ENCODE measurements around the gene TMC2. TPM values are rescaled to one million over a fixed set of nuclear protein-coding genes. Genes with fewer than 3 reads are reported as not detected.

Gene TMC2
- total and polyA plus RNA-seq, 3 donors from 2014 or later = 0.56 to 0.63 (median 0.59) TPM

DNA sequence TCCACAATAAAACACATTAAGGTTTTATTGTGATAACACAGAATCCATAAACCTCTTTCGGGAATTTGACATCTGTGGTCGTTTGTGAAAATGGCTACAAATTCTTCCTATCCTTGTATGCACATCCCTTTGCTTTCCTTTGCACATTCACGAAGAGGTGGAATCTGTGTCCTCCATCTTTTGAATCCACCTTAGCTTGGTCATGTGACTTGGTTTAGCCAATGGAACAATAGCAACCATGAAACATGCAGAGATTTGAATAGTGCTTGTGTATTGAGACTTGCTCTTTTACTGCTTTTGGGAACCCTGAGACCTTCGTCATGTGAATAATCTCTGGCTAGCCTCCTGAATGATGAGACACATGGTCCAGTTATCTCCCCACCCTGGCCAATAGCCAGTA lies 66.4 kb downstream of the TMC2 start:
- intact Hi-C loops (cut with DNase I; ENCODE audit: low total_unique reads) = no loop called here
- DNase-seq = no peak

DNA sequence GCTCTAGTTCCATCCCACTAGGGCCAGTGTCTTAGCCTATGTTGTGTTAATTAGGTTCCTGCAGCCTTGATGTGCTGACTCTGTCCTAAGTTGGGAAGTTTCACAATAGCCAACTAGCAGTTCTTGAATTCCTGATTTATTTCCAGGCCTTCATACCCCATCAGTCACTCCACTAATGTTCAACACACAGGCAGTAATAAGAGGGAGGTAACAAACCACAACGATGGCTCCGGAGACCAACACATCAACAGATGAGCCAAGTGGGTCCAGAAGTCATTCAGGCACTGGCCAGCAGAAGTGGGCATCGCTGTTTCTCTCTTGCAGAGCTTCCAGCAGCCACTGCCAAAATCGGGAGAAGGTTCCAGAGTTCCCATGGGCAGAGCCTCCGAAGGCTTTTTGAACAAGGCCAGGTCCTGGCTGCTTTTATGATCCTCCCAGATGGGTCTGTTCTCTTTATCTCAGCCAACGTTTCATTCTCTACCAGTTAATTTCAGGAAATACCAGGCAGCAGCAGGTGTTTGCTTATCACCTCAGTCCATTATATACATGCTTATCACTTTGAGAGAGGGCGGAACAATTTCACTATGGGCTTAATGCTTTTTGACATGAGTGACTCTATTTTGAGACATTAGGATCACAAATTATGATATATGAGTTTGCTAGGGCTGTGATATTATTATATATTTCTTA lies 67.6 kb downstream of the TMC2 start:
- Histone ChIP-seq H3K4me1 (no peaks in the 10 kb centered on the region), H3K9me3 (no peaks in the 10 kb centered on the region), H3K27me3 (no peaks in the 10 kb centered on the region), H3K4me3 (no peak overlapping the region), H3K36me3 (ENCODE audit: low read depth, missing control alignments) (no peaks in the 10 kb centered on the region), H3K27ac (no peak overlapping the region)
- 71 to 79% methylated on average over 7 of the region's 7 CpGs for WGBS, 2 donors
- no peak for TF ChIP-seq POLR2A (IDR thresholded peaks at IDR 0.05)
- TF ChIP-seq, protein P1, sequence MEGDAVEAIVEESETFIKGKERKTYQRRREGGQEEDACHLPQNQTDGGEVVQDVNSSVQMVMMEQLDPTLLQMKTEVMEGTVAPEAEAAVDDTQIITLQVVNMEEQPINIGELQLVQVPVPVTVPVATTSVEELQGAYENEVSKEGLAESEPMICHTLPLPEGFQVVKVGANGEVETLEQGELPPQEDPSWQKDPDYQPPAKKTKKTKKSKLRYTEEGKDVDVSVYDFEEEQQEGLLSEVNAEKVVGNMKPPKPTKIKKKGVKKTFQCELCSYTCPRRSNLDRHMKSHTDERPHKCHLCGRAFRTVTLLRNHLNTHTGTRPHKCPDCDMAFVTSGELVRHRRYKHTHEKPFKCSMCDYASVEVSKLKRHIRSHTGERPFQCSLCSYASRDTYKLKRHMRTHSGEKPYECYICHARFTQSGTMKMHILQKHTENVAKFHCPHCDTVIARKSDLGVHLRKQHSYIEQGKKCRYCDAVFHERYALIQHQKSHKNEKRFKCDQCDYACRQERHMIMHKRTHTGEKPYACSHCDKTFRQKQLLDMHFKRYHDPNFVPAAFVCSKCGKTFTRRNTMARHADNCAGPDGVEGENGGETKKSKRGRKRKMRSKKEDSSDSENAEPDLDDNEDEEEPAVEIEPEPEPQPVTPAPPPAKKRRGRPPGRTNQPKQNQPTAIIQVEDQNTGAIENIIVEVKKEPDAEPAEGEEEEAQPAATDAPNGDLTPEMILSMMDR (IDR thresholded peaks at IDR 0.05) = no peak
- DNase-seq = no peak
- intact Hi-C loops (cut with DNase I; ENCODE audit: low total_unique reads) = no loop called here

More for the DNA sequence above, 66.4 kb downstream of the TMC2 start:
- no peaks in the 10 kb centered on the region for H3K9me3 ChIP-seq
- WGBS, 2 donors = 53 to 59% methylated on average over 4 of the region's 4 CpGs
- H3K4me1 ChIP-seq = no peaks in the 10 kb centered on the region
- TF ChIP-seq, protein P1 (IDR thresholded peaks at IDR 0.05) = no peak
- TF ChIP-seq POLR2A (IDR thresholded peaks at IDR 0.05) = no peak
- H3K36me3 ChIP-seq (ENCODE audit: low read depth, missing control alignments) = no peaks in the 10 kb centered on the region
- peak overlapping the region in 1 of 2 donors; percentile 29 for H3K4me3 ChIP-seq
- no peak overlapping the region for H3K27ac ChIP-seq
- no peaks in the 10 kb centered on the region for H3K27me3 ChIP-seq

DNA sequence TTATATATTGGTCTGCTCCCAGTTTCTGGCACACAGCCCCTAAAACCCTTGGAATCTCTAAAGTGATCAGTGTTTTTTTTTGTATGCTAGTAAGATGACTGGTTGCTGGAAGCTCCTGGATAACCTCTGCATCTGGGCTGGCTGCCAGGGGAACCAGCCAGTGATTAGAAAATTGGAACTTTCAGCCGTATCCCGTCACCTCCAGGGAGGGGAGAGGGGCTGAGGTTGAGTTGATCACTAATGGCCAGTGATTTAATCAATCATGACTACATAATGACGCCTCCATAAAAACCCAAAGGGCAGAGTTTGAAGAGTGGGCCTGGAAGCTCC lies 68.1 kb downstream of the TMC2 start:
- Histone ChIP-seq H3K4me1 (no peaks in the 10 kb centered on the region), H3K27me3 (no peaks in the 10 kb centered on the region), H3K9me3 (no peaks in the 10 kb centered on the region), H3K27ac (no peak overlapping the region), H3K4me3 (no peak overlapping the region), H3K36me3 (ENCODE audit: low read depth, missing control alignments) (no peaks in the 10 kb centered on the region)
- no peak for DNase-seq
- 55 to 72% methylated on average over 3 of the region's 3 CpGs for WGBS, 2 donors
- TF ChIP-seq, protein P1 (IDR thresholded peaks at IDR 0.05) = no peak
- TF ChIP-seq POLR2A (IDR thresholded peaks at IDR 0.05) = no peak
- intact Hi-C loops (cut with DNase I; ENCODE audit: low total_unique reads) = no loop called here

DNA sequence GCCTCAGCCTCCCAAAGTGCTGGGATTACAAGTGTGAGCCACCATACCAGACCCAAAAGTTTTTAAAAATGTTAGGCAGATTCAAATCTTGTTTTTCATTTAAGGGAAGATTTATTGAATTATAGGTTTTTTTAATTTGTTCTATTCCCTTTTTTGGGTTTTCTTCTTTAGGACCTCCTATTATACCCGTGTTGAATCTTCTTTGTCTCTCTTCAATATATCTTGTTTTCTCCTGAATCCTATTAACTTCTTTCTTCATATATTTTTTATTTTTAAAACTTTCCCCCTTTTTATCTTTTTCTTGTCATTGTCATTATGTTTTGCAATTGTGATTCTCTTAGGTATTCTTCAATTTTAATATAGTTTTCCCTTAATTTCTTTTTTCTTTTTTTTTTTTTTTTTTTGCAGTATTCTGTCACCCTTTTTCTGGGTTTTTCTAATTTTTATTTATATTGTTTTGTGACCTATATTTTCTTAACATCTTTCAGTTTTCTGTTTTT lies 70.2 kb downstream of the TMC2 start:
- no peak for DNase-seq

More for the DNA sequence above, 70.2 kb downstream of the TMC2 start:
- H3K9me3 ChIP-seq = no peaks in the 10 kb centered on the region
- no peaks in the 10 kb centered on the region for H3K36me3 ChIP-seq (ENCODE audit: low read depth, missing control alignments)
- 92 to 98% methylated on average over 1 of the region's 1 CpG for WGBS, 2 donors
- H3K4me3 ChIP-seq = no peak overlapping the region
- H3K27me3 ChIP-seq = no peaks in the 10 kb centered on the region
- no peak overlapping the region for H3K27ac ChIP-seq
- intact Hi-C loops (cut with DNase I; ENCODE audit: low total_unique reads) = no loop called here
- H3K4me1 ChIP-seq = no peaks in the 10 kb centered on the region
- TF ChIP-seq, protein P1 (IDR thresholded peaks at IDR 0.05) = no peak
- TF ChIP-seq POLR2A (IDR thresholded peaks at IDR 0.05) = no peak
